Mammary epithelial cell (primary cell): Measurements from ENCODE around the gene CEP128.

Experiments used
- CTCF ChIP-seq, 2 donors: IDR thresholded peaks in 1 of 2; conservative IDR thresholded peaks in 1 of 2; 2 replicates each; pipeline ENCODE4 v1.5.1; 2011 to 2012; ENCODE audit warnings: inconsistent platforms in 2 of 2, low read length in 2 of 2, mild to moderate bottlenecking in 2 of 2, control low read depth in 1 of 2, low read depth in 1 of 2; ENCODE audit not compliant: insufficient read depth in 1 of 2; ENCODE audit errors: extremely low read depth in 1 of 2
- EZH2 ChIP-seq: IDR thresholded peaks from 2 replicates; pipeline ENCODE4 v1.6.1; 2012; ENCODE audit warnings: low read length, inconsistent platforms, borderline replicate concordance

GRCh38 chr14:80974679-80975078 lies 33.1 kb upstream of the CEP128 start:
- no peak for TF ChIP-seq CTCF (conservative IDR thresholded peaks at IDR 0.05 in 1 of 2, IDR thresholded peaks at IDR 0.05 in 1 of 2; ENCODE audit: extremely low read depth in 1 of 2, insufficient read depth in 1 of 2, low read depth in 1 of 2, low read length in 2 of 2)
- no peak for TF ChIP-seq EZH2
